HCT116 (cell line): Measurements from ENCODE around the gene DDR2. TPM values are rescaled to one million over a fixed set of nuclear protein-coding genes. Genes with fewer than 3 reads are reported as not detected.

ENCODE experiments used
- ATAC-seq: fragments of 200-7000 bp; cut with Tn5 transposase; 2 replicates; pipeline ENCODE4 v1.9.1; 2020; ENCODE audit warnings: mild to moderate bottlenecking, moderate library complexity
- BruUV-seq: library from RNA; stranded (reverse); fragments of 400-500 nt; replicated peaks from 2 replicates; lab custom pipeline; 2021; lab: Mats Ljungman, UMichigan
- CTCF ChIA-PET: fragments of 300-600 bp; sonication (Branson Sonifier 250); formaldehyde crosslinking; loops from one replicate; lab custom pipeline; 2021; ENCODE audit warnings: antibody characterized with exemption; lab: Charles Lee
- POLR2A ChIA-PET: fragments of 300-600, 350-600 bp; sonication (Branson Sonifier 250); formaldehyde crosslinking; loops from one replicate; lab custom pipeline; 2021; ENCODE audit warnings: antibody characterized with exemption; lab: Charles Lee
- RAD21 ChIA-PET, 2 experiments: fragments of 300-600 bp; sonication (Branson Sonifier 250); formaldehyde crosslinking; loops; one replicate each; lab custom pipeline; 2023; ENCODE audit warnings: low total read pairs in 2 of 2; ENCODE audit not compliant: uncharacterized antibody in 2 of 2, unreplicated experiment in 2 of 2, low non-redundant PET in 1 of 2; lab: Charles Lee
- DNase-seq: peaks from one replicate; pipeline ENCODE4 v3.0.0-alpha.2; 2010; ENCODE audit warnings: low read depth, low spot score
- H2AFZ ChIP-seq: fragments of 200-600 bp; shearing (Covaris generic), sonication (generic); 2 replicates; pipeline ENCODE4 v1.6.1; 2017; ENCODE audit warnings: low read depth, mixed run types, mixed read lengths, antibody characterized with exemption, low read length; ENCODE audit not compliant: poor library complexity, severe bottlenecking
- H3K27ac ChIP-seq: 2 replicates; pipeline ENCODE4 v1.5.1; 2012; ENCODE audit warnings: low read depth, low read length
- H3K27me3 ChIP-seq: fragments of 200-600 bp; sonication (generic); 2 replicates; pipeline ENCODE4 v1.6.1; 2016; ENCODE audit warnings: mixed run types, low read length, mixed read lengths; ENCODE audit not compliant: insufficient read depth
- H3K36me3 ChIP-seq, 2 experiments: fragments of 200-500 bp in 1 of 2; fragments of 200-600 bp in 1 of 2; sonication (Bioruptor generic) in 1 of 2; sonication (generic) in 1 of 2; 2 replicates each; pipeline versions ENCODE4 v1.5.1 to v1.6.1; 2014 to 2016; ENCODE audit warnings: low read length in 2 of 2, inconsistent platforms in 1 of 2, mixed read lengths in 1 of 2, mixed run types in 1 of 2; ENCODE audit not compliant: insufficient read depth in 2 of 2, control insufficient read depth in 1 of 2
- H3K4me1 ChIP-seq, 2 experiments: fragments of 200-600 bp in 1 of 2; sonication (generic) in 1 of 2; 2 replicates each; pipeline versions ENCODE4 v1.5.1 to v1.6.1; 2012 to 2017; ENCODE audit warnings: low read length in 2 of 2, inconsistent platforms in 1 of 2, mild to moderate bottlenecking in 1 of 2, mixed read lengths in 1 of 2, mixed run types in 1 of 2, moderate library complexity in 1 of 2; ENCODE audit not compliant: insufficient read depth in 2 of 2, control insufficient read depth in 1 of 2
- H3K4me2 ChIP-seq: fragments of 200-600 bp; sonication (generic); 2 replicates; pipeline ENCODE4 v1.6.1; 2017; ENCODE audit warnings: mixed run types, low read length, mixed read lengths
- H3K4me3 ChIP-seq, 2 experiments: fragments of 200-600 bp in 1 of 2; sonication (generic) in 1 of 2; replicated peaks in 1 of 2; 2 replicates each; pipeline ENCODE4 v1.5.1; 2011 to 2016; ENCODE audit warnings: low read length in 2 of 2, control low read depth in 1 of 2, low read depth in 1 of 2, mild to moderate bottlenecking in 1 of 2, mixed read lengths in 1 of 2, mixed run types in 1 of 2
- H3K79me2 ChIP-seq: fragments of 200-600 bp; sonication (generic); 2 replicates; pipeline ENCODE4 v1.6.1; 2017; ENCODE audit warnings: mild to moderate bottlenecking, mixed run types, low read length, moderate library complexity, mixed read lengths; ENCODE audit not compliant: insufficient read depth
- H3K9ac ChIP-seq: fragments of 200-600 bp; sonication (generic); 2 replicates; pipeline ENCODE4 v1.6.1; 2016; ENCODE audit warnings: low read length, mixed read lengths
- H3K9me2 ChIP-seq: fragments of 200-600 bp; sonication (generic), shearing (Covaris generic); 2 replicates; pipeline ENCODE4 v1.6.1; 2017; ENCODE audit warnings: mixed run types, mild to moderate bottlenecking, moderate library complexity; ENCODE audit not compliant: insufficient read depth
- H3K9me3 ChIP-seq, 2 experiments: fragments of 200-500 bp in 1 of 2; fragments of 200-600 bp in 1 of 2; sonication (Bioruptor generic) in 1 of 2; sonication (generic) in 1 of 2; 2 replicates each; pipeline ENCODE4 v1.6.1; 2014 to 2017; ENCODE audit warnings: low read length in 2 of 2, mixed read lengths in 2 of 2, inconsistent platforms in 1 of 2, low read depth in 1 of 2, mild to moderate bottlenecking in 1 of 2, mixed run types in 1 of 2, moderate library complexity in 1 of 2; ENCODE audit not compliant: control insufficient read depth in 1 of 2, insufficient read depth in 1 of 2
- H4K20me1 ChIP-seq: fragments of 200-600 bp; sonication (generic), shearing (Covaris generic); 2 replicates; pipeline ENCODE4 v1.6.1; 2017; ENCODE audit warnings: mixed run types, mild to moderate bottlenecking, moderate library complexity; ENCODE audit not compliant: insufficient read depth
- CTCF ChIP-seq, 3 experiments: fragments of 200-600 bp in 1 of 3; sonication (generic) in 1 of 3; IDR thresholded peaks in 2 of 3; conservative IDR thresholded peaks in 1 of 3; 2 replicates each; pipeline ENCODE4 v1.5.1; 2012 to 2017; ENCODE audit warnings: low read depth in 2 of 3, low read length in 2 of 3, antibody characterized with exemption in 1 of 3, borderline replicate concordance in 1 of 3, control low read depth in 1 of 3, mild to moderate bottlenecking in 1 of 3, mixed read lengths in 1 of 3, mixed run types in 1 of 3, moderate library complexity in 1 of 3; ENCODE audit not compliant: insufficient read depth in 1 of 3
- EGR1 ChIP-seq: IDR thresholded peaks from 2 replicates; pipeline ENCODE4 v1.6.1; 2012; ENCODE audit warnings: low read depth
- ELF1 ChIP-seq: IDR thresholded peaks from 2 replicates; pipeline ENCODE4 v1.6.1; 2012; ENCODE audit warnings: low read depth, borderline replicate concordance
- EZH2 ChIP-seq: fragments of 200-600 bp; sonication (generic); IDR thresholded peaks from 2 replicates; pipeline ENCODE4 v1.6.1; 2017; ENCODE audit warnings: antibody characterized with exemption, mixed run types
- EZH2phosphoT487 ChIP-seq: fragments of 200-600 bp; IDR thresholded peaks from 2 replicates; pipeline ENCODE4 v1.6.1; 2018; ENCODE audit warnings: antibody characterized with exemption, borderline replicate concordance
- SIN3A ChIP-seq: IDR thresholded peaks from 2 replicates; pipeline ENCODE4 v1.6.1; 2012; ENCODE audit warnings: low read depth
- SP1 ChIP-seq: IDR thresholded peaks from 2 replicates; pipeline ENCODE4 v1.6.1; 2012; ENCODE audit warnings: low read depth
- SRF ChIP-seq: IDR thresholded peaks from 2 replicates; pipeline ENCODE4 v1.6.1; 2012; ENCODE audit warnings: low read depth
- TCF7L2 ChIP-seq: IDR thresholded peaks from 2 replicates; pipeline ENCODE4 v1.7.0; 2011; ENCODE audit warnings: borderline replicate concordance, inconsistent platforms; ENCODE audit not compliant: insufficient read depth, insufficient read length; ENCODE audit errors: extremely low read depth
- YY1 ChIP-seq: IDR thresholded peaks from 2 replicates; pipeline ENCODE4 v1.6.1; 2011; ENCODE audit warnings: low read length, low read depth, moderate library complexity, mild to moderate bottlenecking; ENCODE audit not compliant: insufficient replicate concordance; ENCODE audit errors: extremely low read depth
- intact Hi-C: fragments of 100-400 bp; cut with micrococcal nuclease; formaldehyde crosslinking; loops from 2 replicates; pipeline ENCODE4 v1.10.0; 2022
- total RNA-seq: library from RNA; stranded (reverse); gene quantifications from one replicate; pipeline ENCODE4 v1.2.1, GENCODE V29; 2021; ENCODE audit not compliant: unreplicated experiment
- TF ChIP-seq, protein P1 (sequence below): IDR thresholded peaks from 2 replicates; pipeline ENCODE4 v1.6.1; 2012
- TF ChIP-seq, protein P2 (sequence below): IDR thresholded peaks from 2 replicates; pipeline ENCODE4 v1.6.1; 2012; ENCODE audit warnings: low read depth

Gene DDR2
- total RNA-seq, 1 experiment from 2014 or later = 0.84 TPM

- no peaks in the 10 kb centered on the region for H3K79me2 ChIP-seq
- POLR2A ChIA-PET = no interaction called here
- no peak overlapping the region for H3K4me2 ChIP-seq
- no peak overlapping the region for H3K4me3 ChIP-seq
- intact Hi-C loops = no loop called here
- no peaks in the 10 kb centered on the region for H3K36me3 ChIP-seq
- RAD21 ChIA-PET = no interaction called here
- BruUV-seq = no TSS peak
- no peaks in the 10 kb centered on the region for H3K9me2 ChIP-seq
- CTCF ChIA-PET = no interaction called here
- no peak overlapping the region for H3K9ac ChIP-seq
- H3K4me1 ChIP-seq = no peaks in the 10 kb centered on the region
- no peaks in the 10 kb centered on the region for H3K9me3 ChIP-seq
- no peaks in the 10 kb centered on the region for H3K27me3 ChIP-seq
- ATAC-seq = no peak
- H2AFZ ChIP-seq = no peak overlapping the region
- no peak overlapping the region for H3K27ac ChIP-seq
- no peak for DNase-seq
- H4K20me1 ChIP-seq = no peaks in the 10 kb centered on the region
- TF ChIP-seq CTCF (IDR thresholded peaks at IDR 0.05 in 2 of 3, conservative IDR thresholded peaks at IDR 0.05 in 1 of 3; ENCODE audit: borderline replicate concordance in 1 of 3, insufficient read depth in 1 of 3, low read depth in 2 of 3, low read length in 2 of 3) = no peak
- TF ChIP-seq EGR1 = no peak
- TF ChIP-seq, protein P1, sequence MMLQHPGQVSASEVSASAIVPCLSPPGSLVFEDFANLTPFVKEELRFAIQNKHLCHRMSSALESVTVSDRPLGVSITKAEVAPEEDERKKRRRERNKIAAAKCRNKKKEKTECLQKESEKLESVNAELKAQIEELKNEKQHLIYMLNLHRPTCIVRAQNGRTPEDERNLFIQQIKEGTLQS = no peak
- TF ChIP-seq ELF1 = no peak
- TF ChIP-seq SIN3A = no peak
- TF ChIP-seq SRF = no peak
- no peak for TF ChIP-seq EZH2phosphoT487
- TF ChIP-seq, protein P2, sequence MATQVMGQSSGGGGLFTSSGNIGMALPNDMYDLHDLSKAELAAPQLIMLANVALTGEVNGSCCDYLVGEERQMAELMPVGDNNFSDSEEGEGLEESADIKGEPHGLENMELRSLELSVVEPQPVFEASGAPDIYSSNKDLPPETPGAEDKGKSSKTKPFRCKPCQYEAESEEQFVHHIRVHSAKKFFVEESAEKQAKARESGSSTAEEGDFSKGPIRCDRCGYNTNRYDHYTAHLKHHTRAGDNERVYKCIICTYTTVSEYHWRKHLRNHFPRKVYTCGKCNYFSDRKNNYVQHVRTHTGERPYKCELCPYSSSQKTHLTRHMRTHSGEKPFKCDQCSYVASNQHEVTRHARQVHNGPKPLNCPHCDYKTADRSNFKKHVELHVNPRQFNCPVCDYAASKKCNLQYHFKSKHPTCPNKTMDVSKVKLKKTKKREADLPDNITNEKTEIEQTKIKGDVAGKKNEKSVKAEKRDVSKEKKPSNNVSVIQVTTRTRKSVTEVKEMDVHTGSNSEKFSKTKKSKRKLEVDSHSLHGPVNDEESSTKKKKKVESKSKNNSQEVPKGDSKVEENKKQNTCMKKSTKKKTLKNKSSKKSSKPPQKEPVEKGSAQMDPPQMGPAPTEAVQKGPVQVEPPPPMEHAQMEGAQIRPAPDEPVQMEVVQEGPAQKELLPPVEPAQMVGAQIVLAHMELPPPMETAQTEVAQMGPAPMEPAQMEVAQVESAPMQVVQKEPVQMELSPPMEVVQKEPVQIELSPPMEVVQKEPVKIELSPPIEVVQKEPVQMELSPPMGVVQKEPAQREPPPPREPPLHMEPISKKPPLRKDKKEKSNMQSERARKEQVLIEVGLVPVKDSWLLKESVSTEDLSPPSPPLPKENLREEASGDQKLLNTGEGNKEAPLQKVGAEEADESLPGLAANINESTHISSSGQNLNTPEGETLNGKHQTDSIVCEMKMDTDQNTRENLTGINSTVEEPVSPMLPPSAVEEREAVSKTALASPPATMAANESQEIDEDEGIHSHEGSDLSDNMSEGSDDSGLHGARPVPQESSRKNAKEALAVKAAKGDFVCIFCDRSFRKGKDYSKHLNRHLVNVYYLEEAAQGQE = no peak
- no peak for TF ChIP-seq YY1
- no peak for TF ChIP-seq TCF7L2
- TF ChIP-seq SP1 = no peak
- TF ChIP-seq EZH2 = no peak
Measured at GRCh38 chr1:162716552-162716951, 84.3 kb downstream of the DDR2 start.
